ENCODE data around the gene FAM241B.

FAM241B gene

DNA sequence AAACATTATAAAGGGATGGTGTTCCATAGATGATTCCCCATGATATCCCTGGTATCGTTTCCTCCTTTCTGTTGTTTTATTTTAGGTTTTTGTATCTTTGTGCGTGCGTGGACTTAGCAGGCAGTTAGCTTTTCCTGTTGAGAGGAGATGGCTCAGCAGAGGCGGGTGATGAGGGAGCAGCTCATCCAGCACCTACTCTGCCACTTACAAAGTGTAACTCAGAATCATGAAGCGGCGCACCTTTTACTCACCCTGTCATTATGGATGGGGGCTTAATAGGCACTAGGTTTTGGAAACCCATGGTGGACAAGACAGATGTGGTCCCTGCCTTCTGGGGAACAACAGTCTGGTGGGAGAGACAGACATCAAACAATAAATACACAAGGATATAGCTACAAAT, 17.1 kb downstream of the FAM241B start:
- in situ Hi-C loops (cut with MboI; ENCODE audit: low sequenced_read_pairs) = no loop called here

DNA sequence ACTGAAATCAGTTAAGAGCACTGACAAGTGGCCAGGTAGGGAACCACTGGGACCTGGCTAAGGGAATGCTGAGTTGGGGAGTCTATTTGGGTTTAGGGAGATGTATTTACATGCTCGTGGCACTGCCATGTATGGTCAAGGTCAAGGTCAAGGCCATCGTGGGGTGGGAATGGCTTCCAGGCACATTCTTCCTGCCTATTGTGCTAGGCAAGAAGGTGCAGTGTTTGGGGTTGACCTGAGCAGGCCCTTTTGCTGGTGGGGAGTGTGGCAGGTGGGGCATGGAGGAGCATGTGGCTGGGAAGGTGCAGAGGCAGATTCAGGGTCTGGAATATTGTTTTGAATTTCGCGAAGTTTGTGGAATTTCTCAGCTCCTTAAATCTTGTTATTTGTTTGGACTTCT, 17.8 kb downstream of the FAM241B start:
- in situ Hi-C loops (cut with MboI; ENCODE audit: low sequenced_read_pairs) = no loop called here

DNA sequence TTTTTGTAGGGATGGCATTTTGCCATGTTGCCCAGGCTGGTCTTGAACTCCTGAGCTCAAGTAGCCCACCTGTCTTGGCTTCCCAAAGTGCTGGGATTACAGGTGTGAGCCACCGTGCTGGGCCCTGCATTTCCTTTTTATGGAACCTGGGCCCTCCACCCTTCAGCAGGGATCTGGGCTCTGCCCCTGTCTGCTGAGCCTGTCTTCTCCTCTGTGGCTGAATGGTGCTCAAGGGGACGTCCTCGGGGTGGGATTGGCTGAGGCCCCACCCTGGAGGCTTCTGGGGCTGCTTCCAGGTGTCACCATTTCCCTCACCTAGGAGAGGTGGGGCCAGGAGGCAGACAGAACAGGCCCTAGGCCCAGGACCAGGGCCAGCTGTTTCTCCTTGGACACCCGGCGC, 18.4 kb downstream of the FAM241B start:
- in situ Hi-C loops (cut with MboI; ENCODE audit: low sequenced_read_pairs) = no loop called here

DNA sequence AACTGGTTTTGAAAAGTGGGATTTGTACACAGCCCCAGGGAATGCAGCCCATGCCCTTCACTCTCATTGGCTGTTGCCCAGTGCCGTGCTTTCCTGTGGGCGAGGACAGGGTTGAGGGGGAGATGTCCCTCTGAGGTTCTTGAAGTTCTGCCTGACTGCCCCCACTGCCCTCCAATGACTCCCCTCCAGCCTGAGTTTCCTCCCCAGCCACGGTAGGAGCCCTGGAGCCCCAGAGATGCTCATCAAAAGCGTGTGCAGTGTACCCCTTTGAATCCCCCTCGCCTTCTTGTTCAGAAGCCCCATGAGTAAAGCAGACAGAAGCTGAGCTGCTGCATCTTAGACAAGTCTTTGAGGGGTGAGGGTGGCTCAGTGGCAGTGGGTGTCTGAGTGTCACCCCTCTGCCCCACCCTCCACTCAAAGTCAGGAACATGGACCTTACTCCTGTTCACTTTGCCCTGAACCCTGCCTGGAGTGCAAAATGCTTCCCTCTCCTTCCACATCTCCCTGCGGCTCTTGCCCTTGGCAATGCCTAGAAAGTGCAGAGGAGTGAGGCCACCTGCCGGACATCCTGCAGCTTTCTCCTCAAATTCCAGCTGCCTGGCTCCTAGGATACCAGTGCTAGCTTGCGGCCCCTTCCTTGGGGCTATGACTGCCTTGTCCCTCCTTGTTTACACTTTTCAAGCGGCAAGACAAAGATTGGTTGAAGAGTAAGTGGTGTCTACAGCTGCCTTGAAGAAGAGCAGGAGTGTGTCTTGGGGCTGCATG, 19.9 kb downstream of the FAM241B start:
- in situ Hi-C loops (cut with MboI; ENCODE audit: low sequenced_read_pairs) = no loop called here

DNA sequence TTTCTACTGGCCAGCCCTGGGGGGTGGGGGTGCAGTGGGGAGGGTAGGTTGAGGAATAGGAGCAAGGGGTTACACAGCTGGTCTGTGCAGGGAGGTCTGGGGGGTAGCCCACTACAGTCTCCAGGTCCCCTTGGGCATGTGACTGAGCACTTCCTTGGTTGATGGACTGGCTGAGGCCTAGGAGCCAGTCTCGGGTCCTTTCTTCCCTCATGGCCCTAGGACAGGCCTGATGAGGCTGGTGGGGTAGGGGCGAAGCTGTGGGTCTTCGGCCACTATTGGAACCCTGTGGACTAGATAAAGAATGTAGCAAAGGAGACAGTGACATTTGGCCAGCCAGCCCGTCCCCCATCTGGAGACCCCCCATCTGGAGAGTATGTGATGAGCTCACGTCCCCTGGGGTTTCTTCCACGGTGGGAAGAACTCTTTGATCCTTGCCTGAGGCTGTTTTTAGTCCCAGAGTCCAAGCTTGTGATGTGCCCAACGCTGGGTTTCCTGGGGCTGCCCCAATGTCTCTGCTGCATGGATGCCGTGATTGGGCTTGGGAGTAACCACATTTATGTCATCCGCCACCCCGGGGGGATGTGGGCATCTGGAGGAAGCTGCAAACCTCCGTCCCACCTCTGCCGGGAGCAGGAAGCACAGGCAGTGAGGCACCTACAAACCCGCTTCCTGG, 20.7 kb downstream of the FAM241B start:
- in situ Hi-C loops (cut with MboI; ENCODE audit: low sequenced_read_pairs) = no loop called here

DNA sequence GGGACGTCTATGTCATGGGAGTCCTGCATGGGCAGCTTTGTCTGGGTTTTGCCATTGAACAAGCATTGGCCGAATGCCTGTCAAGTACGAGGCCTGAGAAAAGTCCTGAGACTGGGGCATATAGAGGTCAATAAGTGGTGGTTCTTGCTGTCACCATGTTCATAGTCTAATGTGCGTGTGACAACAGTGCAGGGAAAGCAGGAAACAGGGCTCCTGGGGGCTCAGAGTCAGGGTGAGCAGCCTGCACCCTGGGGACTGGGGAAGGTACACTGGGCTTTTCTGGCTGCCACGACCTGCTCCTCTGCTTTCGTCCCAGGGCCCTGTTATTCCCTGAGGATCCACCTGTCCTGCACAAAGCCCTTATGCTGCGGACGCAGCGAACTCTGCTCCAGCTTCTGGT, 21.3 kb downstream of the FAM241B start:
- in situ Hi-C loops (cut with MboI; ENCODE audit: low sequenced_read_pairs) = no loop called here

DNA sequence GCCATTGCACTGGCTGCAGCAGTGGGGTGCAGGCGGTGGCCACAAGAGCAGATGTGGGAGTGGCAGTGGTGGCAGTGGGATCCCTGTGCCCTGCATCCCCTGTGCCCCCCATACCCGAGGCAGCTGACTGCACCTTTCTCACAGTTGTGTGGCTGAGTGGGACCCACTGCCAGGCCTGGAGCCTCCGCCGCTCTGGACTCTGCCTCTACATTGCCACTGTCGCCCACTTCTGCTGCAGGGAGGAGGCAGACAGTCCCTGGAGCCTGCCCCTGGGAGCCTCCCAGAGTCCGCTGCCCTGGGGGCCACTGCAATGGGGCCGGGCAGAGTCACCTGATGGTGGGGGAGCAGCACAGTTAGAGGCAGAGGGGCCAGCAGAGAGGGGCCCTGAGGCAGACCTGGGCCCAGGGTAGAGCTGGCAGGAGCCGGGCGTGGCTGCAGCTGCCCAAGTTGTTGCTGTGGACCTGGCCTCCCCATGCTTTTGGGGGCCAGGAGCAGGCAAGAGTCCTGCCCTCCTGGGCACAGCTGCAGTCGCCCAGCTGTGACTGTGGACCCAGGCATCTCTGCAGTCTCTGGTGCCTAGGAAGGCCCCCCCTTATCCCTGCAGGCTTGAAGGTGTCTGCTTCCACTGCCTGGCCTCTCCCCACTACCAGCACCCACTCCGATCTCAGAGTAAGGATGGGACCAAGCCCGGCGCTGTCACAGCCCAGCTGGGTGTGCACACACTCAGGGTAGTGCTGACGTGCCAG, 22.2 kb downstream of the FAM241B start:
- in situ Hi-C loops (cut with MboI; ENCODE audit: low sequenced_read_pairs) = no loop called here

DNA sequence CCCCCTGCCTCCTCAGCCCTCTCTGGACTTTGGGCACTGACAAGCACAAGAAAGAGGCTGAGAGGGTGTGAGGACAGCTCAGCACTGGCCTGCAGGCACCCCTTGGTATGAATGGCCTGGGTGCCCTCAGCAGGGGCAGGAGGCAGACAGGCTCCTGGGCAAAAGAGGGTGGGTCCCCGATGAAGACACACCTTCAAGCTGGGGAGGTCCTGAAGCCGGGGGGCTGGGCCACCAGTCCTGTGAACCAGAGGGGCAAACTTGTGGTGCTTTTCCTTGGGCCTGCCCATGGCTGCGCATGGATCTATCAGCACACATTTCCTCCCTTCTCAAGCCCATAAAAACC, 22.8 kb downstream of the FAM241B start:
- in situ Hi-C loops (cut with MboI; ENCODE audit: low sequenced_read_pairs) = no loop called here

DNA sequence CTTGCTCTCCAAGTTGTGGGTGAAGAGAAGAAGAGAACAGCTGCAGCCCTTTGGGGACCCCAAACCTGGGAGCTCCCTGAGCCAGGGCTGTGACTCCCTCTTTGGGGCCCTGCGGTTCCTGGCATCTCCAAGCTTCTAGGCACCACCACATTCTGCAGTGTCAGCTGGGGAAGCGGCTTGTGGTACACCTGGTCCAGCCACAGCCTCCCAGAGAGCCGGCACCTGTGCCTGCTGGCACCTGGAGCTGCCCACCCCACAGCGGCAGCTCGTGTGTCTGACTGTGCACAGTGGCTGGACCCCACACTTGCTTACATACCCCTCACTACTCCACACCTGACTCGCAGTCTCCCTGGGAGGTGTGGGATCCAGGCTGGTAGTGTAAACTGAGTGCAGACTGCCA, 23.5 kb downstream of the FAM241B start:
- in situ Hi-C loops (cut with MboI; ENCODE audit: low sequenced_read_pairs) = no loop called here

DNA sequence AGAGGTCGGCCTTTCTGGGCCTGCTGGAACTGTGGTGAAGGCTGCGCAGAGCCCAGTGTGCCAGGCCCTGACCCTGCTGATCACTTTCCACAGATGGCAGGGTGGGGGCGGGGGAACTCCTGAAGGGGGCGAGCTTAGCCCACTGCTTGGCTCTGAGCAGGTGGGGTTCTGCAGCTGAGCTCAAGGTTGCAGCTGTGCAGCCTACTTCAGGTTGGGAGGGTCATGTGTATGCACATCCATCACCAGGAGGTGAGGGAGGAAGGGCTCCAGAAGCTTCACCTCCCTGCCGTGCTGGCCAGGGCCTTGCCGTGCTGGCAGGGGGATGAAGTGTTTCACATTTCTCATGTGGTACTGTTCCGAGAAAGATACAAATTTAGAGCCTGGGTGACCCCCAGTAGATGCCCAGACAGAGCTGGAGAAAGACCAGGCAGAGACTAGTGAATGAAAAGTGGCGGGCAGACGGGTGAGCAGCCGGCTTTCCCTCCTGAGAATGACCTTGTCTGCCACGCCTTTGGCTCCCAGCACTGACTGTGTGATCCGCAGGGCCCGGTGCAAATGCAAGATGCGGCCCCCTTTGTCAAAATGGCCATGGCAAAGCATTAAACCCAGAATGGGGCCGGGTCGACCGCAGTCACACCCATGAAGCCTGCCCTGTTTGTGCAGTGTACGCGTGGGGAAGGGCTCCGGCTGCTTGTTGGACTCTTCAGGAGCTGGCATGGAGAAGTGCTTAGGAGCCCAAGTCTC, 25.2 kb downstream of the FAM241B start:
- in situ Hi-C loops (cut with MboI; ENCODE audit: low sequenced_read_pairs) = no loop called here

DNA sequence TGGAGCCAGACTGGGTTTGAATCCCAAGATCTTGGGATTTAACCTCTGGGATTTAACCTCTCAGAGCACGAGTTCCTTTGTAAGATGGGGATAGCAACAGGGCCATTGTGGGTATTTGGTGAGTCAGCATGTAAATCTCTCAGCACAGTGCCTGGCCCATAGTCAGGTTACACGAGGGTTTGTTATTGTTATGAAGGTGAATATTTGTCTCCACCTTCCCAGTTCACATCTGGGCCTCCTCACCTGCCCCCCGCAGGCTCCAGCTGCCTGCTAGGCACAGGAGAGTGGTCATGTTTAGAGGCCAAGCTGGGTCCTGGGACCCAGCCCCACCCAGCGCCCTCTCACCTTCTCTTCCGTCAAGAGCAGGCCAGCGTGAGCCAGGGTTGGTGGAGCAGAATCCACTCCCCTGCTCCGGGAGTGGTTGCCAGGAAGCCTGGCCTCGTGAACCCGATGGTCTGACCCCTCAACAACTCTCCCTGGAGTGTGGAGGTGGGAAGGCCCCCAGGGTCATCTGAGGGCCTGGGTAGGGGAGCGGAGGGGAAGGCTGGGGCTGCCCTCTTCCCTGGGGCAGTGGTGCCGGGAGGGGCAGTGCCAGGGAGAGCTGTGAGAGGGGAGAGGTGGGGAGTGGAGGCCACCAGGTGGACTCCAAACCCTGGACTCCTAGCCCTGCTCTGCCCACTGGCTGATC, 26.0 kb downstream of the FAM241B start:
- in situ Hi-C loops (cut with MboI; ENCODE audit: low sequenced_read_pairs) = no loop called here

DNA sequence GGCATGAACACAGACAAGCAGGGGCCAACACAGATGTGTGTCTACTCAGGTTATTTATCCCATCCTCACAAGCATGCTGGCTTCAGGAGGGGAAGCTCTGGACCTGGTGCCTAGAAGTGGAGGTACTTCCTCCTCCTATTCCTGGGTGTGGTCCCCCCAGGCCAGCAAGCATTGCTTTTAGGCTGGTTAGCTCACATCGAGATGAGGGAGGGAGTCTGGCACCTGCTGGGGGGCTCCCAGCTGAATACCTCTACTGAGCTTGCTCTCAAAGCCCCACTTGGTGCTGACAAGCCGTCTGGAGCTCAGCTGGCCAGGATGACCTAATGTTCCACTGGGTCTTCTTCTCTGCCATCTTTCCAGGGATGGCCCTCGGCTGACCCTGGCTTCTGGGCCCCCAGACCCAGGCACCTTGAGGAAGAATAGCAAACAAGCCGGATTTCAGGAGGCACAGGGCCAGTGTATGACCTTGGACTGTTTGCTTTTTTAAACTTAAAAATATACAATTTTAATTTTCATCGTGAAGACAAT, 26.8 kb downstream of the FAM241B start:
- in situ Hi-C loops (cut with MboI; ENCODE audit: low sequenced_read_pairs) = no loop called here

DNA sequence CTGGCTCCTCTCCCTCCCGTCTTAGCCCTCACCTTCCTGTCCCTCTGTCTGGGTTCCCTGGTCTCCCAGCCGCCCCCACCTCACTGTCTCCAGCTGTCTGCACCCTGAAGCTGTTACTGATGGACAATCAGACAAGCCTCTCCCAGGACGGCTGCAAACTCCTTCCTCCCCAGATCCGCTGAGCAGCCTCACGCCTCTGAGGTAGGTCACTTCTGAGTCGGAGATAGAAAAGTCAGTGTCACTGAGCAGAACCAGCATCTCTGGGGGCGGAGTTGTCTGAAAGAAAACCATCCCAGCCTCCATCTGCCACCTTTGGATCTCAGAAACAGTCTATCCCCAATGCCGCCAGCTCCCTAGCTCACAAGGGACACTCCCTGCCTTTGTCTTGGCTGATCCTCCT, 27.4 kb downstream of the FAM241B start:
- in situ Hi-C loops (cut with MboI; ENCODE audit: low sequenced_read_pairs) = no loop called here

DNA sequence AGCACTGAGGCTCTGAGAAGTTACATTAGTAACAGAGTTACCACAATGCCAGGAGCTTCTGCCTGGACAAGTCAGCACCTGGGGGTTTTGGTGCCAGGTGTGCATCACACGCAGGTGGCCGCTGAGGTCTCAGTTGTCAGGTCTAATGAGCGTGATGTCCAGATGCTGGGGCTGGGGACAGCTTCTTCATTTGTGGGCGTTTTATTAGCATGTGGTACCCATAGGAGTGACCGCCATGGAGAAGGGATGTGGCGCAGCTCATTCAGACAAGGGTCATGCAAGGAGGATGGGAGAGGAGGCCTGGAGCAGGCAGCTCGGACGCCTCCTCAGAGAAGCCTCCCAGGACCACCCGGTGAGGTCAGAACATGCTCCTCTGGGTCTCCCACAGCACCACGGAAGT, 27.8 kb downstream of the FAM241B start:
- in situ Hi-C loops (cut with MboI; ENCODE audit: low sequenced_read_pairs) = no loop called here

DNA sequence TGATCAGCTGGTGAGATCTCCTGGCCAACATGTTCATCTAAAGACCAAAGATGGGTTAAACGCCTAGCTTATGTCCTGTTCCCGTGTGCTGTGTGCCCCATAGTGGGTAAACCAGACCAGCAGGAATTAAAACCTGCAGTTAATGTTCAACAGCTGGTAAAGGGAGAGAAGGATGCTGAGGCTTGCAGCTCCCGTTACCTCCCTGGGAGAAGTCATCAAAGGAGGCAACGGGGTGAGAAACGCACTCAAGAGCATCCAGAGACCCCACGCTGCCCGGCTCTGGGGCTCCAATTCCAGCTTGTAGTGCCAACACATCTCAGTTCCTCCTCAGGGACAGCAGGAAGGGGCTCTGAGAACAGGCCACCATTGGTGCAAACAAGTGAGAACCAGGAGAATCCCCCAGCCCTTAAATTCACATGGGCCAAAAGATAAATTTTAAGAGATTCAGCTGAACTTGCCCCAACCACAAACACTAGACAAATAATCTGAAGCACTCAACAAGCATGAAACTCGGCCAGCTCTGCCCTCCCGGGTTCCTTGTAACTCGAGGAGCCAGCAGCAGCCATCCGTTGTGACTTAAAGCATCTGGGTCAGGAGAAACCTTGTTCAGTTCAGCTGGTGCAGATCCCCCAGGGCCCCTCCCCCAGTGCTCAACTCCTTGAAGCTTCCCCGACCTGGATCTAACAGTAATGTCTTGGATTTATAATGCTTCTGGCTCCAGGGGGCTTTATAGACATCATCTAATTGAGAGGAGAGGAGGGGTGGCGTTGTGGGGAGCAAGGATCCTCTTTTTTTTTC, 29.4 kb downstream of the FAM241B start:
- in situ Hi-C loops (cut with MboI; ENCODE audit: low sequenced_read_pairs) = no loop called here

DNA sequence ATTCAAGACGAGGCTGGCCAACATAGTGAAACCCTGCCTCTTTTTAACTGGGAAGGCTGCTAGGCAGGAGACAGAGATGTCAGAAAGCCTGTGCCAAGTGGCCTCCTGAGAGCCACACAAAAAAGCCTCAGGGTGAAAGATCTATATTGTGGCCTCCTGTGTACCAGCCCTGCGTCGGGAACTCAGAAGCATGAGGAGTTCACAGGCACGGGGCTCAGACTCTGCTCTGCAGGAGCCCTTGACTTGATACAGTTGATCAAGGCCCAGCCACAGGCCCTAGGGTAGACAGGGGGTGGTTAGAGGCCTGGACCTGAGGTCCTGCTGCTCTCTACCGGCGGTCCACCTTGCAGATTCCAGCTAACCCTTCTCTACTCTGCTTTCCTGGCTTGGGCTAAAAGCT, 30.2 kb downstream of the FAM241B start:
- in situ Hi-C loops (cut with MboI; ENCODE audit: low sequenced_read_pairs) = no loop called here

DNA sequence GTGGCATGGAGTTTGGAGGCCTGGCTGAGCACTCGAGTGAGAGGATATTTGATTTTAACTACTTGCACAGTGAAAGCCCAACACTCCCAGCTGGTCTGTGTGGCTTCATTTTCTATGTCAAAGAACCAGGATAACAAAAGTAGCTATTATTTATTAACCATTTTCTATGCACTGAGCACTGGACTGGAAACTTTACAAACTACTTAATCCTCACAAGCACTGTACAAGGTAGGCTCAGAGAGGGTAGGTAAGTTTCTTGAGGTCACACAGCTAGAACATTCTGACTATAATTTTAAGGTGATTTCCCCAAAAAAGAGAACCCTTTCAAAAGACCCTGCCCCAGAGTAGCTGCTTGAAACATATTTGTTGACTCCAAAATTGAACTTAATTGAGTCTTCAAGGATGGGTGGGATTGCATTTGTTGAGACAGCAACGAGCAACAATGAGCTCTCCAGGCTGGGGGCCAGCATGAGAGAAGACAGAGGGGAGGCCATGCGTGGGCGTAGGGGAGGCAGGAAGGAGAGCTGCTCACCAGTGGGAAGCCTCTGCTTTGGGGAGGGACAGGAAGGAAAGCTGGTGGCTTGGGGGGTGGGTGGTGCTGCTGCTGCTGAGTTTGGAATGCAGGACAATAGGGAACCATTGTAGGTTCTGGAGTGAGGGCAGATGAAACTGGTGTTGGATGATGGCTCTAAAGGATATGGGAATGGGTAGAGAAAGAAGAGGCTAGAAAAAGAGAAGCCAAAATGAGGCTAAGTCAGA, 31.5 kb downstream of the FAM241B start:
- in situ Hi-C loops (cut with MboI; ENCODE audit: low sequenced_read_pairs) = no loop called here

DNA sequence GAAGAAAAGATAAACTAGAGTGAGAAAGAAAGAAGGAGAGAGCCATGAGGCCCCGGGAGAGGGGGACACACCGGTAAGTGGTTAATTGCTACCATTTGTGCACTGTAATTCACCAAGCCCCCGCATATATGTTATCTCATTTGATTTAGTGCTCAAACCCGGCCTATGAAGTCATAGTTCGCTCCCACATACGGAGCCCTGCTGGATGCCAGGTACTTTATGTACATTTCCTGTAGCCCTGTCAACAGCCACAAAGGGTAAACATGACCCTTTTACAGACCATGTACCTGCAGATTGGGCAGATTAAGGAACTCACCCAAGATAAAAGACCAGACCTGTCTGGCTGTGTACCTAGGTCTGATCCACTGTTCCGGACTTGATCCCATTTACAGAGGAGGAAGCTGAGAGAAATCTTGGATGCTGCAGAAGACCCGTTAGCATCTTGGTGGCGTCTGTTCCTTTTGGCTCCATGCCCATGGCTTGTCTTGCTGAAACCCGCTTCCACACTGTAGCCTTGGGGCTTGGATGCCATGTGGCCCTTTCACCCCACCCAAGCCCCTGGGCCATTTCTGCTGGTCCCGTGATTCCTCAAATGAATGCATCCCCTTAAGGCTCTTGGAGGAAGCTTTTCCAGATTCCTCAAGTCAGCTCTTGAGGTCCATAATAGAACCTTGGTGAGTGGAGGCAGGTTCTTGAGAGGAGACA, 32.3 kb downstream of the FAM241B start:
- in situ Hi-C loops (cut with MboI; ENCODE audit: low sequenced_read_pairs) = no loop called here

Measured in HL-60/S4 (cell line).